NCI-H2196 treated with DMSO at 0.1 percent for 48 hours (cell line): Measurements from ENCODE around the gene RUNX2.

ENCODE experiments used
- DNase-seq: peaks from one replicate; lab custom pipeline; 2025; ENCODE audit not compliant: unreplicated experiment; lab: John Stamatoyannopoulos, UW

Gene RUNX2

DNA sequence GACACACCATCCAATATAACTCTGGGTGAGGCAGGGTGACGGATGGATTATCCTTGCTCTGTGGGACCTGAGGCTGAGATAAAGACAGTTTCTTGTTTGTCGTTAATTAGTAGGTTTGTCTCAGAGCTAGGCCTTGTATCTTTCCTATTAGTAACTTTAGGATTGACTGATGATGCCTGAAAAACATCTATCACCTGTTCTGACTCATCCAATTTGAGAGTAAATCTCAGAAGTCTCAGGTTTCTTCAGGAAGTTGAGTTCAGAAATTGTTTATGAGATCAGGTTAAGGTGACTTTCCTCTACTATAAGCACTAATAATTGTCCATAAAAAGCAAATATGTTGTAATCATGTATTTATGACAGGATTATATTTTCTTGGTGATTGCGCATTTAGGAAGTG, 179.1 kb downstream of the RUNX2 start:
- DNase-seq: no peak

GRCh38 chr6:45509426-45509825, 181.3 kb downstream of the RUNX2 start:
- DNase-seq: no peak

DNA sequence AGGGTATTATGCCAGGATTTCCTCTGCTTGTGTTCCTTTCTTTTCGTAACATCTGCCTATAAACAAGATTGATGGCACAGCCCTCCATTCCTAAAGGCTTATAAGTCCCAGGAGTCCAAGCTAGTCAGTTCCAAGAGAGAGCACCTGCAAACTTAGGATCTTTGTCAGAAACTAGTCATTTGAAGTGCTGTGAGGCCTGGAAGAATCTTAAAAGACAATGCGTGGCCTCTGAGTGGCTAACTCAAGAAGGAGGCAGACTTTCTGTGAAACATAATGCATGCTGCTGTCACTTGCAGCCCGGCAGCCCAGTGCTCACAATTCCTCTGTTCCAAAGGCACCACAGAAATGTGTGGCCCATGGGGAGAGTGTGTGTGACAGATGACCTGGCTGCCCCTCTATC, 184.6 kb downstream of the RUNX2 start:
- no peak for DNase-seq

- DNase-seq: no peak
These were observed 185.1 kb downstream of the RUNX2 start for GRCh38 chr6:45513213-45513618.

GRCh38 chr6:45513843-45514242, 185.7 kb downstream of the RUNX2 start:
- DNase-seq: no peak

DNA sequence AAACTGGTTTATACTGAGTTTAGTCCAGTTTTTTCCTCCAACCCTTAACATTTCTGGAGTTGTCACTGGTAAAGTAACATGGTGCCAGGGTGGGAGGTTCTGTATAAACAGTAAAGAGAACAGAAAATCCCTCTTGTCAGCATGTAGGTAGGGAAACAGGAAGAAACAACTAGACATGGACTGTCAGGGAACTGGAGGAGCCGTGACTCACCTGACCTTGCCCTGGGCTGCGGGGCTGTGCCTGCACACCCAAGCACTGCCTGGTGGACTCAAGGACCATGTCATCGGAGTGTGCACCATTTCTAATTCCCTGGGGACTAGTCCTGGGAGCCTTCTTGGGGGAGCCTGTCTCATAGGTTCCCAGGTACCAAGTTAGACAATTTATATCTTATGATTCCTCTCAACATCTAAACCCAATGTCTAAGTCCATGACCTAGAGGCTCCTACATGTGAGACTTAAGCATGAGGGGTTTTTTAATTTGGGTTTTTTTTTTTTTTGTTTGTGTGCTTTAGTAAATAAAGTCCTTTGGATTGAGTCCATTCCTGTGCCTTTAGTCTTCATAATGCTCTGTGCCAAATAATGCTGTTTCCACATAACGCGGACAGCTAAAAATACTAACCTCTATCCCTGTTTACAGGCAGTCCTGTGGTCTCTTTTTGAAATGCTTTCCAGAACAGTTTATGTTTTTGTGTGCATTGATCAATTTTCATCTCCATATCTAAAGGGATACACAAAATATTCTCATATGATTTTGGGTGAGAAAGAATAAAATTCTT, 186.5 kb downstream of the RUNX2 start:
- no peak for DNase-seq

- no peak for DNase-seq
These were observed 190.0 kb downstream of the RUNX2 start for GRCh38 chr6:45518013-45518720.

DNA sequence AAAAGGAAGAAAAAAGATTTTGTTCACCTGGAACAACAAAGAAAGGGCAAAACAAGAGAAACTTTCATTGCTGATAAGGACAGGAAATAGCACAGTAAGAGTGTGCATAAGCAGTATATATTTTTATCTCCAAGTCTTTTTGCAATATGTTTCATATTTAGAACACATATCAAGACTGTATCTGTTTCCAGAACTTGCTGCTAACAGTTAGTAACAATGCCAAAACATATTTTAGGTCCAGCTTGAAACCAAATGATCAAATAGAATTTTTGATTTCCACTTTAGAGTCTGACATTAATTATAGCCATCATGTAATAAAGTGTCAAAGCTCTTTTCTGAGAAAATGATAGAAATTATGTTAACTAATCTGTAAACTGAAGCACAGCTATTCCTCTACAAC, 193.1 kb downstream of the RUNX2 start:
- no peak for DNase-seq

- DNase-seq: no peak
These were observed 194.4 kb downstream of the RUNX2 start for GRCh38 chr6:45522486-45522885.

DNA sequence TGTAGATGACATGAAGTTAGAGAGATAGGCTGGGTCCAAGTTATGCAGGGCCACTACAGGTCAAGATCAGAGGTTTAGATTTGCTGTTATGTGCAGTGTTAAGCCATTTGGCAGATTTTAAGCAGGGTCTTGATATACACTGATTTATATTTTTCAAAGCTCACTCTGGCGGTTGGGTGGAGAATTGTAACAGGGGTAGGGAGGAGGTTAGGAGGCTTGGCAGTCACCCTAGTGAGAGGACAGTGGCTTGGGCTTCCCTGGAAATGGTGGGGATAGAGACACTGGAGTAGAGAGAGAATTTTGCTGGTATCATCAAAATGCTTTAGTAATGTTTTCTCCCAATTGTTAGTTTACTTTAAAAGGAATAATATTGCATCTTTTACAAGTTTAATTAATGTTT, 199.1 kb downstream of the RUNX2 start:
- no peak for DNase-seq

DNA sequence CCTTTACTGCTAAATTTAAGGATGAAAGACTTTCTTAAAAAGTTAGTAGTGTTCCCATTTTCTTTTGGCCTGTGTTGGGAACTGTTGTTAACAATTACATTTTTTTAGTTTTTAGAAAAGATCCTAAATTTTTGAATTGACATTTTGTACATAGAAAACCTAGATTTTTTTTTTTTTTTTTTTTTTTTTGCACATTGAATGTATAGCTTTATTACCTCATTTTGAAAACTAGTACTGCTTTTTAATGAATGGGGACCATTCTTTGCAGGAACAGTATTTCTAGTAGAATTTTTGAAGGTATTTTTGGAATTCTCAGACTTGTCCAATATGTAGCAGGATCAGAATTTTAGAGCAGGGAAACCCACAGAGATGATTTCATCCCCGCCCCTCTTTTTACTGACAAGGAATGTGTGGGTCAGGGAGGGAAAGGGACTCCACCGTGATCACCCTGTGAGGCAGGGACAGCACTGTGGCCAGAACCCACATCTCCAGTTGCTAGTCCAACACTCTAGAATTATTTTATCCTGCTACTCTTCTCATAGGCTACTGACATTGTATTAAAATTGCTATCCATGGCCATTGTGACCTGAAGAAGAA, 204.0 kb downstream of the RUNX2 start:
- no peak for DNase-seq

GRCh38 chr6:45532721-45533210, 204.6 kb downstream of the RUNX2 start:
- no peak for DNase-seq

DNA sequence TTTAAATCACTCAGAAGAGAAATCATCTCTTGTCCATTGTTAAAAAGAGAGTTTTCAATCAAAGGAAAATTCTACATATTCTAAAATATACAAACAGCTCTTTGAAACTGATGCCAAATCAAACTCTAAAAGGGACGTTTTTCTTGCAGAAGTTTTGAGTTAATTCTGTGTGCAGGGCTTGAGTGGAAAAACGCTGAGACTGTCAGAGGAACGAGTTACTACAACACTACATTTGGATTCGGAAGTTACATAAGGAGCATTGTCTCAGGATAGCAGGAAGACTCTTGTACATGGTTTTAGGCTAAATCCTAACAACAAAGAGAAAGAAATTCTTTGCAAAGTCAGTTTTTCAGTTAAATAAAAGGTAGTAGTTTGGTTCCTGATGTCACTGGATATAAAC, 205.3 kb downstream of the RUNX2 start:
- no peak for DNase-seq

- DNase-seq: no peak
These were observed 207.8 kb downstream of the RUNX2 start for GRCh38 chr6:45535933-45536332.

DNA sequence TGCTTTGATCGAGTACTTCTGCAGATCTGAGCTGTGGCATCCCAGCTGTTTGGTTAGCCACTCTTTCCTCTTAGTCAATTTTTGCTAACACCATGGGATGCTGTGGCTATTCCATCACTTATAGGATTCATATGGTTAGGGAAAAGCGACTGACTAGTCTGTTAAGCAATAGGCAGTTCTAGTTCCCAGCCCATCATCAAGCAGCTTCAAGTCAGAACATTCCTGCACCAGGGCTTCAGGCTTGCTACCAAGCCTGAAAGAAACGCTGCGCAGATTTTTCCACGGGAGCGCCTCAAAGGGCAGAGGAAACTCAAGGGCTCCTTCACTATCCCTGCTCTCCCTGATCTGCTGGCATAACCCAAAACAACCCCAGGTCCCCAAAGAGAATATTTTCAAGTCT, 209.4 kb downstream of the RUNX2 start:
- DNase-seq: no peak

GRCh38 chr6:45538641-45539547, 210.8 kb downstream of the RUNX2 start:
- no peak for DNase-seq

DNA sequence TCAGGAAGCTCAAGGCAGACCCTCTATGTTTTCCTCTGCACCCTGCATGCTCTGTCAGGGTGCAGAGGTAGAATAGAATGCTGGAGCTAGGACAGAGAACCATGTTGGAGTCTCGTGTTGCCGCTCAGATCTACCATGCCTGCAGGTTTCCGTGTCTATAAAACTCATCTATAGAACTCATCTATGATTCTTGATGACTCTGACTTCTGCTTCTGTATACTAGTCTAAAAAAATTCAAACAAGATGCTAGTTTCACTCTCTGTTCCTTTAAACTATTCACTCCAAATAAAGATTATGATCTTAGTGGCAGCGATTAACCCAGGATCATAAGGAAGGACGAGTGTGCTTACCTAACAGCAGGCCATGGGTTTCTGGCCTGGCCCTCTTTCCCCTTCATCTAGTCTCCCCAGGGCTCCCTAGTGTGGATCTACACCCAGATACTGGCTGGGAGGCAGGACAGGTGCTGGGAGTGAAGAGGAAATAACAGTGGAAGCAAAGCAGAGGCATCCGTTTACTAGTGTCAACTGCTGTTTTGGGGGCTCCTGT, 212.3 kb downstream of the RUNX2 start:
- no peak for DNase-seq

DNA sequence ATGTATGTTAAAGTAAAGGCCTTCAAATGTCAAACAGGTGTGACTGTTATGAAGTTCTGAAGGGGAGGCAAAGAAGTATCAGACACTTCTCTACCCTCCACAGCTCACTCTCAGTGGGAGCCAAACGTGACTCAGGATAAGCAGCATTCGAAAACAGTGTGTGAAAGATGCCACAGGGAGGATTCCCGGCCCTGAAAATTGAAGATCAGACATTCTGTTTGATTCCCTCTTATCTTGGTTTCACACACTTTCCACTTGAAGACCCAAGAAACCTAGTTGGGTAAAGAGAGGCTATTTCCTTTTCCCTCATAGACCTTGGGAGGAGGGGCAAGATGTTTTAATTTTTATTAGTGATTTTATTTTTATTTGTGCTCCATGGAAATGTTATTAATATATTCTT, 213.8 kb downstream of the RUNX2 start:
- no peak for DNase-seq

DNA sequence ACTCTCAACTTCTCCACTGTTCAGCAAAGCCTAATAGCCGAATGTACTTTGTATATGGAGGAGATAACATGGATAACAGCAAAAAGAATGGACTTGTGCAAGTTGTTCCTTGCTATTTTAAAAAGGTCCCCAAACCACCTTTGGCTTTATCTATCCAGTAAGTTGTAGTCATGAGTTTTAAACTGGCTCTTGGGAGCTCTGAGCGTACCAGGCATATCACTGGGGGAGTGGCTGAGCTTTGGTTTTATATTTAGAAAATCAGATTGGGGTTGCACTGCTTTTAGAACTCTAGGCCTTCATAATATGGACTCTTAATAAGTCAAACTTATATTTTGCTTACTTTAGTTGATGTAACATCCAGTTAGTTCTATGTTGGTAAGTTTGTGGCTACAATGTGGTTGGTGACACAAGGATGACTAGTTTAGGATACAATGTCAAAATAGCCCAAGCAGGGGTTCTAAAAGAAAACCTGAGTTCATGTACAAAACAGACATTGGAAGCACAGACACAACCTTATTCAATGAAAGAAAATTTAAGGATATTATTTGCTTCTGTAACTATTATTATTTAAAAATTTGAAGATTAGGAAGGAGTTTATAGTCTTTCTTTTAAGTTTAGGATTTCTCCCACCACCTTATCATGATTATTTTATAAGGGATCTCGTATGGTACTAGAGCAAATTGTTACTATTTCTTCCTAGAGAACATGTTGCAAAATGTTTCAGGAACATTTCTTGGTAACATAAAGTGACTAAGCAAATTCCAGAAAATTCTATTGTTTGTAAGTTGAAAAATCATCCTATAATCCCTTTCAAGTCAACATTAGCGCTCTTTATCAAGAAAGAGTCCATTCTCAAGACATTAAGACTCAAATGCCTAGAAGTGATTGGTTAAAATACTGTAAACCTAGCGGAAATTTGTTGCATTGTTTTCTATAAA, 215.4 kb downstream of the RUNX2 start:
- no peak for DNase-seq

- no peak for DNase-seq
These were observed 217.3 kb downstream of the RUNX2 start for GRCh38 chr6:45545416-45545815.
